HepG2 (cell line): ENCODE measurements around the gene ST3GAL2. TPM values are rescaled to one million over a fixed set of nuclear protein-coding genes. Genes with fewer than 3 reads are reported as not detected.

Experiments
- ADNP ChIP-seq: sonication (generic); formaldehyde crosslinking; IDR thresholded peaks from 2 replicates; pipeline ENCODE4 v1.4.0; 2020; ENCODE audit warnings: missing genetic modification reagents
- ISX ChIP-seq: sonication (generic); formaldehyde crosslinking; conservative IDR thresholded peaks from 2 replicates; pipeline ENCODE4 v1.5.0; 2020; ENCODE audit warnings: missing genetic modification reagents
- JUND ChIP-seq: sonication (generic); formaldehyde crosslinking; IDR thresholded peaks from 2 replicates; pipeline ENCODE4 v1.8.0; 2022; ENCODE audit warnings: mild to moderate bottlenecking, missing genetic modification reagents
- NFE2L2 ChIP-seq: fragments of 150-350 bp; IDR thresholded peaks from 2 replicates; pipeline ENCODE4 v1.6.1; 2014; ENCODE audit warnings: low read length
- NFYB ChIP-seq: sonication (generic); formaldehyde crosslinking; IDR thresholded peaks from 2 replicates; pipeline ENCODE4 v1.4.0; 2020; ENCODE audit warnings: missing genetic modification reagents
- NFYC ChIP-seq: IDR thresholded peaks from 2 replicates; pipeline ENCODE4 v1.6.1; 2016; ENCODE audit warnings: missing genetic modification reagents, missing compliant biosample characterization
- SP2 ChIP-seq: sonication (generic); formaldehyde crosslinking; IDR thresholded peaks from 2 replicates; pipeline ENCODE4 v1.5.1; 2020; ENCODE audit warnings: mild to moderate bottlenecking, missing genetic modification reagents
- TARDBP ChIP-seq: sonication (generic); formaldehyde crosslinking; IDR thresholded peaks from 2 replicates; pipeline ENCODE4 v1.8.0; 2022; ENCODE audit warnings: mild to moderate bottlenecking, missing genetic modification reagents
- TEAD2 ChIP-seq: sonication (generic); formaldehyde crosslinking; IDR thresholded peaks from 2 replicates; pipeline ENCODE4 v1.9.0; 2021; ENCODE audit warnings: missing genetic modification reagents
- ZFX ChIP-seq: sonication (generic); formaldehyde crosslinking; IDR thresholded peaks from 2 replicates; pipeline ENCODE4 v1.4.0; 2020; ENCODE audit warnings: mild to moderate bottlenecking, low read depth, missing genetic modification reagents, moderate library complexity
- ZKSCAN8 ChIP-seq: IDR thresholded peaks from 2 replicates; pipeline ENCODE4 v1.6.1; 2016; ENCODE audit warnings: borderline replicate concordance, missing genetic modification reagents, missing compliant biosample characterization
- ZNF224 ChIP-seq: sonication (generic); formaldehyde crosslinking; IDR thresholded peaks from 2 replicates; pipeline ENCODE4 v1.5.0; 2020; ENCODE audit warnings: mild to moderate bottlenecking, missing genetic modification reagents
- ZNF230 ChIP-seq: sonication (generic); formaldehyde crosslinking; IDR thresholded peaks from 2 replicates; pipeline ENCODE4 v1.4.0; 2020; ENCODE audit warnings: mild to moderate bottlenecking, missing genetic modification reagents
- ZNF30 ChIP-seq: sonication (generic); formaldehyde crosslinking; IDR thresholded peaks from 2 replicates; pipeline ENCODE4 v1.5.0; 2020; ENCODE audit warnings: mild to moderate bottlenecking, missing genetic modification reagents
- ZNF546 ChIP-seq: sonication (generic); formaldehyde crosslinking; conservative IDR thresholded peaks from 2 replicates; pipeline ENCODE4 v1.8.1; 2023; ENCODE audit warnings: mild to moderate bottlenecking, missing genetic modification reagents
- ZNF709 ChIP-seq: sonication (generic); formaldehyde crosslinking; IDR thresholded peaks from 2 replicates; pipeline ENCODE4 v1.5.0; 2020; ENCODE audit warnings: mild to moderate bottlenecking, missing genetic modification reagents
- ZNF766 ChIP-seq: sonication (generic); formaldehyde crosslinking; IDR thresholded peaks from 2 replicates; pipeline ENCODE4 v1.5.0; 2020; ENCODE audit warnings: missing genetic modification reagents, borderline replicate concordance
- ZNF790 ChIP-seq: sonication (generic); formaldehyde crosslinking; IDR thresholded peaks from 2 replicates; pipeline ENCODE4 v1.8.0; 2022; ENCODE audit warnings: missing genetic modification reagents, mild to moderate bottlenecking, borderline replicate concordance
- ZZZ3 ChIP-seq: sonication (generic); formaldehyde crosslinking; IDR thresholded peaks from 2 replicates; pipeline ENCODE4 v1.4.0; 2020; ENCODE audit warnings: missing genetic modification reagents, mild to moderate bottlenecking, borderline replicate concordance
- polyA plus RNA-seq, 8 experiments: library from polyadenylated mRNA; depleted of rRNA in 3 of 8; stranded (reverse) in 7 of 8; unstranded in 1 of 8; fragments of >200 nt; fragmentation: Illumina TruSeq in 4 of 8; extraction: Trizol in 4 of 8; gene quantifications; 2 replicates each; pipeline versions ENCODE4 v1.2.1 to v1.2.3, GENCODE V29; 2011 to 2016; ENCODE audit warnings: low read depth in 4 of 8, missing spikeins in 1 of 8, mixed read lengths in 1 of 8; ENCODE audit not compliant: insufficient read depth in 1 of 8
- total RNA-seq, 5 experiments: library from RNA; depleted of rRNA; stranded (reverse); fragments of >200 nt; fragmentation: Illumina TruSeq; extraction: Trizol; gene quantifications; 2 replicates each; pipeline ENCODE4 v1.2.3, GENCODE V29; 2016; ENCODE audit warnings: low read depth in 1 of 5
- TF ChIP-seq, protein P1 (sequence below): sonication (generic); formaldehyde crosslinking; IDR thresholded peaks from 2 replicates; pipeline ENCODE4 v1.4.0; 2020; ENCODE audit warnings: missing genetic modification reagents, borderline replicate concordance
- TF ChIP-seq, protein P2 (sequence below): sonication (generic); formaldehyde crosslinking; conservative IDR thresholded peaks from 2 replicates; pipeline ENCODE4 v1.8.0; 2022; ENCODE audit warnings: low read depth, missing genetic modification reagents

The ST3GAL2 gene
- total and polyA plus RNA-seq, 2 of the 13 experiments (the other 11 are each of a cell fraction or from before 2014, with no cell fraction given), result 16.3 to 24.9 TPM

DNA sequence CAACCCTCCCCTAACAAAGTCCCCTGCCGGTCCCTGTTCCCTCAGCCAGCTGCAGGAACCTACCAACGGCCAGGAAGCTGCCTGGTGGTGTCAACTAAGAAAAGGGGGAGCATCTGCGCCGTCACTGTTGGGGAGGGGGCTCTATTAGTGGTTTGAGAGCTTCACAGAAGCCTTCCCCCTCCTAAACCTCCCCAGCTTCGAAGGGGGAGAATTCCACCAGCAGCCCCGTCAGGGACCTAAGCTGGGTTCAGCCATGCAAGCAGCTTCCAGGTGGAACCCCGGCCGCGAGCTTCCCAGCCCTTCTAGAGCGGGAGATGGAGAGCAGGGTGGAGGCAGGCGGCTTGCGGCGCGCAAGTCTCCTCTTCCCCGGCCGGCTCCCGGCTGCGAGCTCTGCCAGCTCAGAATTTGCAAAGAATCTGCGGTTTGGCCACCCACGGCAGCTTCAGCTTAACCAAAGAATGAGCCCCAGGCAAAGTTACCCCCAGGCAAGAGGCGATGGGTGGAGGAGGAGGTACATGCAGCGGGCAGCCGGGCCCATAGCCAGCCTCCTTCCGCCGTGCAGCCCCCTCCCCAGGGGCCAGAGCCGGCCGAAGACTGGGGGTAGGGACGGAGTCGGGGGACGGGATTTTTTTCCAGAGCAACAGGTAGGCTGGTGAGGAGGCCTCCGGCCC, 58.5 kb downstream of the ST3GAL2 start (continued):
- TF ChIP-seq, protein P1, sequence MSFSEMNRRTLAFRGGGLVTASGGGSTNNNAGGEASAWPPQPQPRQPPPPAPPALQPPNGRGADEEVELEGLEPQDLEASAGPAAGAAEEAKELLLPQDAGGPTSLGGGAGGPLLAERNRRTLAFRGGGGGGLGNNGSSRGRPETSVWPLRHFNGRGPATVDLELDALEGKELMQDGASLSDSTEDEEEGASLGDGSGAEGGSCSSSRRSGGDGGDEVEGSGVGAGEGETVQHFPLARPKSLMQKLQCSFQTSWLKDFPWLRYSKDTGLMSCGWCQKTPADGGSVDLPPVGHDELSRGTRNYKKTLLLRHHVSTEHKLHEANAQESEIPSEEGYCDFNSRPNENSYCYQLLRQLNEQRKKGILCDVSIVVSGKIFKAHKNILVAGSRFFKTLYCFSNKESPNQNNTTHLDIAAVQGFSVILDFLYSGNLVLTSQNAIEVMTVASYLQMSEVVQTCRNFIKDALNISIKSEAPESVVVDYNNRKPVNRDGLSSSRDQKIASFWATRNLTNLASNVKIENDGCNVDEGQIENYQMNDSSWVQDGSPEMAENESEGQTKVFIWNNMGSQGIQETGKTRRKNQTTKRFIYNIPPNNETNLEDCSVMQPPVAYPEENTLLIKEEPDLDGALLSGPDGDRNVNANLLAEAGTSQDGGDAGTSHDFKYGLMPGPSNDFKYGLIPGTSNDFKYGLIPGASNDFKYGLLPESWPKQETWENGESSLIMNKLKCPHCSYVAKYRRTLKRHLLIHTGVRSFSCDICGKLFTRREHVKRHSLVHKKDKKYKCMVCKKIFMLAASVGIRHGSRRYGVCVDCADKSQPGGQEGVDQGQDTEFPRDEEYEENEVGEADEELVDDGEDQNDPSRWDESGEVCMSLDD, result no peak
- TF ChIP-seq ISX (CRISPR knock-in tag) (no peak), ADNP (no peak), NFE2L2 (no peak), ZFX (no peak), ZNF230 (CRISPR knock-in tag) (no peak), TEAD2 (CRISPR knock-in tag) (no peak), ZZZ3 (CRISPR knock-in tag) (no peak), ZNF709 (CRISPR knock-in tag) (peak; percentile 43; the same call in 1 of the 2 replicates), NFYC (CRISPR knock-in tag) (no peak), SP2 (CRISPR knock-in tag) (no peak), NFYB (CRISPR knock-in tag) (no peak), ZNF30 (CRISPR knock-in tag) (no peak), TARDBP (CRISPR knock-in tag) (no peak), ZNF790 (no peak), JUND (CRISPR knock-in tag) (no peak), ZNF766 (no peak; the same call in 1 of the 2 replicates), ZNF546 (CRISPR knock-in tag) (no peak), ZKSCAN8 (CRISPR knock-in tag) (no peak), ZNF224 (CRISPR knock-in tag) (no peak)
- TF ChIP-seq, protein P2, sequence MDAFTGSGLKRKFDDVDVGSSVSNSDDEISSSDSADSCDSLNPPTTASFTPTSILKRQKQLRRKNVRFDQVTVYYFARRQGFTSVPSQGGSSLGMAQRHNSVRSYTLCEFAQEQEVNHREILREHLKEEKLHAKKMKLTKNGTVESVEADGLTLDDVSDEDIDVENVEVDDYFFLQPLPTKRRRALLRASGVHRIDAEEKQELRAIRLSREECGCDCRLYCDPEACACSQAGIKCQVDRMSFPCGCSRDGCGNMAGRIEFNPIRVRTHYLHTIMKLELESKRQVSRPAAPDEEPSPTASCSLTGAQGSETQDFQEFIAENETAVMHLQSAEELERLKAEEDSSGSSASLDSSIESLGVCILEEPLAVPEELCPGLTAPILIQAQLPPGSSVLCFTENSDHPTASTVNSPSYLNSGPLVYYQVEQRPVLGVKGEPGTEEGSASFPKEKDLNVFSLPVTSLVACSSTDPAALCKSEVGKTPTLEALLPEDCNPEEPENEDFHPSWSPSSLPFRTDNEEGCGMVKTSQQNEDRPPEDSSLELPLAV (CRISPR knock-in tag), result no peak
